Neutrophil (primary cell): Measurements from ENCODE around the gene USH2A.

Experiments used
- H3K27ac ChIP-seq: fragments of 200-600 bp; sonication (generic); 2 replicates; pipeline ENCODE4 v1.5.1; 2016; ENCODE audit warnings: mild to moderate bottlenecking, moderate library complexity
- H3K27me3 ChIP-seq: fragments of 200-600 bp; sonication (generic); 2 replicates; pipeline ENCODE4 v1.6.0; 2016; ENCODE audit warnings: mild to moderate bottlenecking
- H3K36me3 ChIP-seq: fragments of 200-600 bp; sonication (generic); 2 replicates; pipeline ENCODE4 v1.5.1; 2017
- H3K4me1 ChIP-seq, 2 experiments: fragments of 200-600 bp in 1 of 2; sonication (generic) in 1 of 2; 1 replicate in 1 of 2; 2 replicates in 1 of 2; pipeline versions ENCODE4 v1.5.1 to v1.6.1; 2013 to 2016; ENCODE audit warnings: low read depth in 1 of 2, low read length in 1 of 2, mild to moderate bottlenecking in 1 of 2, moderate library complexity in 1 of 2; ENCODE audit not compliant: control insufficient read depth in 1 of 2, insufficient read depth in 1 of 2
- H3K4me3 ChIP-seq, 2 experiments: fragments of 200-600 bp in 1 of 2; sonication (generic) in 1 of 2; 1 replicate in 1 of 2; 2 replicates in 1 of 2; pipeline ENCODE4 v1.5.1; 2013 to 2016; ENCODE audit warnings: low read depth in 1 of 2, low read length in 1 of 2, mild to moderate bottlenecking in 1 of 2, moderate library complexity in 1 of 2
- H3K9me3 ChIP-seq: fragments of 200-600 bp; sonication (generic); 2 replicates; pipeline ENCODE4 v1.5.1; 2016
- CTCF ChIP-seq: fragments of 200-600 bp; sonication (generic); IDR thresholded peaks from 2 replicates; pipeline ENCODE4 v1.5.1; 2016; ENCODE audit warnings: antibody characterized with exemption

Gene USH2A

DNA sequence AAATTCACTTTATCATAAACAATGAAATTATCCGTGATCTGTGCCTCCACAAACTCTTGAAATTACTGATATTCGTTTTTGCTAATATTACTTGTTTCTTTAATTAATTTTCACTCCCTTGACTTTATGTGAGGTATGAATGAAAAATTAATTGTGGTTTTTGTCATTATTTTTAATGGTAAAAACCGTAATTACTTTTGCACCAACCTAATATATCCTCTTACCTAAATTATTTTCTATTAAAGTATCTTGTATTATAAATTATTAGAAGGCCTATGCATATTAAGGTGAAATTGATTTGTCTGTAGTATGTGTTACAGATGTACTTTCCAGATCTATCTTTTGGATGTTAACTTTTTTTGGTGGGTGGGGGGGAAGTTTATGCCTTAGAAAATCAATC is 540.2 kb downstream of the USH2A start:
- H3K27ac ChIP-seq, result no peak overlapping the region
- no peaks in the 10 kb centered on the region for H3K27me3 ChIP-seq
- no peak for TF ChIP-seq CTCF
- no peaks in the 10 kb centered on the region for H3K9me3 ChIP-seq
- no peak overlapping the region for H3K4me3 ChIP-seq
- no peaks in the 10 kb centered on the region for H3K36me3 ChIP-seq
- H3K4me1 ChIP-seq, result no peaks in the 10 kb centered on the region

DNA sequence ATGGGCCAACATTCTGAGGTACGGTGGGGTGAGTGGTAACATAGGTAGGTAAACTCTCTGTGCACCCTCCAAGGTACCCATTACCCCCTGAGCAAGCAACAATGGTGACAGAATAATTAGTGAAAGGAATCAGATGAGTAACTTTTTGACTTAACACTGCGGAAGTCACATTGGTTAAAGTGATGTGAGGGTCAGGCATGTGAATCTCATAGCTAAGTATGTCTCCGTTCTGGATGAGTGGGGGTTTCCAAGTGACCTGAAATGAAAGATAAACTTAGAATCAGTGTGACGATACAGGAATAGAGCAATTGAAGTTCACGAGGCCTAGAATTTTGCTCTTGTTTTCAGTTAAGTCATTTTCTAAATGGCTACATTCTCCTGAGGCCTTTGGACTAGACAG is 544.4 kb downstream of the USH2A start:
- Histone ChIP-seq H3K4me3 (no peak overlapping the region), H3K9me3 (no peaks in the 10 kb centered on the region), H3K36me3 (no peaks in the 10 kb centered on the region), H3K27me3 (no peaks in the 10 kb centered on the region), H3K4me1 (no peaks in the 10 kb centered on the region), H3K27ac (no peak overlapping the region)
- no peak for TF ChIP-seq CTCF

GRCh38 chr1:215878128-215878527 is 545.1 kb downstream of the USH2A start:
- Histone ChIP-seq H3K4me3 (no peak overlapping the region), H3K27me3 (no peaks in the 10 kb centered on the region), H3K36me3 (no peaks in the 10 kb centered on the region), H3K9me3 (no peaks in the 10 kb centered on the region), H3K4me1 (no peaks in the 10 kb centered on the region), H3K27ac (no peak overlapping the region)
- no peak for TF ChIP-seq CTCF

DNA sequence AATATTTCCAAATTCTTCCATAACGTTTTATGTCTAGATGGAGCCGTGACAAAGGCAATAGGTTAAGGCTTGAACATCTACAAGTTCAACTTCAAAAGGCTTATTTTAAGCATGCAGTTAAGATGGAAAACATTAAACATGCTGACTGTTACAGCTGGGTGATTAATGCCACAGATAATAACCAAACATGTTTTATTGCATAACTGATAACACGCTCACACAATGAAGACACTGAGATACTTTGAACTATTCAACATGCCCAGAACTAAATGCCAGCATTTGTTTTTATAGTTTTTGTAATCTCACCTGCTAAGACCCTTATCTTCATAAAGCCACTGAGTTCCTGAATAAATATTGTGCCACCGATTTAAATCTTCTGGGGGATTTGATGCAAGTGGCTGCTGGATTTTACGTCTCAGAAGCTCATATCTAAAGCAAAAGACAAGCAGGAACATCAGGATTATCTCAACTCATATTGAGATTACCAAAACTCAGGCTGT is 545.7 kb downstream of the USH2A start:
- TF ChIP-seq CTCF, result no peak
- no peaks in the 10 kb centered on the region for H3K27me3 ChIP-seq
- H3K27ac ChIP-seq, result no peak overlapping the region
- no peaks in the 10 kb centered on the region for H3K4me1 ChIP-seq
- no peaks in the 10 kb centered on the region for H3K9me3 ChIP-seq
- no peak overlapping the region for H3K4me3 ChIP-seq
- H3K36me3 ChIP-seq, result no peaks in the 10 kb centered on the region

DNA sequence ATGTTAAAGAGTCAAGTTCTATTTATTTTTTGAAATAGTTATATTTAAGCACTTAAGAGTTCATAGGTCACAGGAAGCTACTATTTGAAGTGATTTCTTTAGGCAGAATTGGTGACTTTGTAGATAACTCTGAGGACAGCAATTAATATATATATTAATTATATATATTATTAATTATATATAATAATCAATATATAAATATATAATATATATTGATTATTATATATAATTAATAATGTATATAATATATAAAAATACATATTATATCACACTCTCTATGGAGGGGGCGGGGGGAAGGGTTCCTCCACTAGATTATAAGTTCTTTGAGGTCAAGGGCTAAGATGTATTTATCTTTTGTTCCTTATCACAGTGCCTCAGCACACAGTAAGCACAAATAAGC is 547.5 kb downstream of the USH2A start:
- Histone ChIP-seq H3K4me3 (no peak overlapping the region), H3K36me3 (no peaks in the 10 kb centered on the region), H3K9me3 (no peaks in the 10 kb centered on the region), H3K4me1 (no peaks in the 10 kb centered on the region), H3K27me3 (no peaks in the 10 kb centered on the region), H3K27ac (no peak overlapping the region)
- TF ChIP-seq CTCF, result no peak

DNA sequence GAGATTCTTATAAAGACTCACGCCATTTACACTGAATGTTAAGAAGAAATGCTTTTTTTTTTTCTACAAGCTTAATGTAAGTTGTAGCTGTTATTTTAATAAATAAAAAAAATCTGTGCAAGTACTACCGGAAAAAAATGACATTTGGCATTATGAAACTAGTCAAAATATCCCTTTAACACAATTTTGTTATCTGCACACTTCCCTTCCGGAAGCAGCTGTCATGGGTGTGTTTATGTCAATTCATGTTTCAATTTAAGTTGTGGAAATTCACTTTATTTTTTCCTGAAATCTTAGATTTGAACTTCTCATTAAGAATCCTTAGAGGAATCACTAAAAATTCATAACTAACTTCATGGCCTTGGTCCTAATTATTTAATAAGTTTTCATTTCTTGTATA is 548.0 kb downstream of the USH2A start:
- H3K27ac ChIP-seq, result no peak overlapping the region
- H3K9me3 ChIP-seq, result no peaks in the 10 kb centered on the region
- no peak overlapping the region for H3K4me3 ChIP-seq
- H3K4me1 ChIP-seq, result no peaks in the 10 kb centered on the region
- TF ChIP-seq CTCF, result no peak
- no peaks in the 10 kb centered on the region for H3K36me3 ChIP-seq
- no peaks in the 10 kb centered on the region for H3K27me3 ChIP-seq
